K562 (cell line): ENCODE measurements around the gene MCM7. TPM values are rescaled to one million over a fixed set of nuclear protein-coding genes. Genes with fewer than 3 reads are reported as not detected.

Source experiments
- CTBP1 ChIP-seq: fragments of 450-650 bp; IDR thresholded peaks from 2 replicates; pipeline ENCODE4 v1.6.1; 2016; ENCODE audit warnings: borderline replicate concordance
- FOXK1 ChIP-seq: sonication (generic); formaldehyde crosslinking; IDR thresholded peaks from 2 replicates; pipeline ENCODE4 v1.8.0; 2022; ENCODE audit warnings: missing genetic modification reagents, mild to moderate bottlenecking, borderline replicate concordance
- FOXK2 ChIP-seq, 2 experiments: fragments of 450-650 bp; IDR thresholded peaks in 1 of 2; conservative IDR thresholded peaks in 1 of 2; 2 replicates each; pipeline ENCODE4 v1.6.1; 2016; ENCODE audit warnings: low read depth in 2 of 2, mild to moderate bottlenecking in 1 of 2
- FOXM1 ChIP-seq, 2 experiments: fragments of 450-650 bp in 1 of 2; sonication (generic) in 1 of 2; formaldehyde crosslinking in 1 of 2; IDR thresholded peaks; 2 replicates each; pipeline versions ENCODE4 v1.6.1 to v1.9.0; 2017 to 2022; ENCODE audit warnings: low read depth in 2 of 2, mild to moderate bottlenecking in 2 of 2, missing genetic modification reagents in 1 of 2, moderate library complexity in 1 of 2
- GTF2F1 ChIP-seq: IDR thresholded peaks from 2 replicates; pipeline ENCODE4 v1.6.1; 2011; ENCODE audit warnings: low read depth, low read length, improper control_type of control experiment
- KLF1 ChIP-seq: fragments of 450-650 bp; IDR thresholded peaks from 2 replicates; pipeline ENCODE4 v1.6.1; 2016; ENCODE audit warnings: missing genetic modification characterization, missing compliant biosample characterization
- NFRKB ChIP-seq: fragments of 450-650 bp; IDR thresholded peaks from 2 replicates; pipeline ENCODE4 v1.6.1; 2016; ENCODE audit warnings: low read depth
- RAD51 ChIP-seq: fragments of 450-650 bp; IDR thresholded peaks from 2 replicates; pipeline ENCODE4 v1.7.1; 2016; ENCODE audit warnings: low read depth, mild to moderate bottlenecking, borderline replicate concordance
- RBM17 ChIP-seq: fragments of 200-400 bp; formaldehyde crosslinking; IDR thresholded peaks from 2 replicates; pipeline ENCODE4 v1.6.1; 2017; ENCODE audit warnings: low read depth, mild to moderate bottlenecking, low read length, borderline replicate concordance
- SREBF2 ChIP-seq: sonication (generic); formaldehyde crosslinking; IDR thresholded peaks from 2 replicates; pipeline ENCODE4 v1.4.0; 2020; ENCODE audit warnings: mild to moderate bottlenecking, missing genetic modification reagents
- TARDBP ChIP-seq: fragments of 450-650 bp; IDR thresholded peaks from 2 replicates; pipeline ENCODE4 v1.6.1; 2016
- U2AF1 ChIP-seq: fragments of 200-400 bp; formaldehyde crosslinking; optimal IDR thresholded peaks from 2 replicates; pipeline ENCODE3; 2017; ENCODE audit warnings: mild to moderate bottlenecking, low read depth, low read length, moderate library complexity
- XRCC3 ChIP-seq: fragments of 450-650 bp; IDR thresholded peaks from 2 replicates; pipeline ENCODE4 v1.6.1; 2017; ENCODE audit warnings: mild to moderate bottlenecking, moderate library complexity
- ZFP30 ChIP-seq: fragments of 250-450 bp; sonication (Bioruptor Pico); IDR thresholded peaks from 2 replicates; pipeline ENCODE4 v1.8.0; 2022; ENCODE audit warnings: moderate library complexity, mild to moderate bottlenecking, inconsistent platforms, borderline replicate concordance
- ZKSCAN1 ChIP-seq: fragments of 150-350 bp; IDR thresholded peaks from 2 replicates; pipeline ENCODE4 v1.6.1; 2016; ENCODE audit warnings: low read depth, low read length
- ZNF121 ChIP-seq: sonication (generic); formaldehyde crosslinking; conservative IDR thresholded peaks from 2 replicates; pipeline ENCODE4 v1.8.0; 2022; ENCODE audit warnings: missing genetic modification reagents
- polyA plus RNA-seq, 8 experiments: library from polyadenylated mRNA; depleted of rRNA in 4 of 8; stranded (reverse) in 5 of 8; unstranded in 3 of 8; fragments of >200 nt; fragmentation: Nextera tagmentation in 2 of 8; fragmentation: Illumina TruSeq in 1 of 8; extraction: Ambion mirVana in 2 of 8; extraction: Trizol in 1 of 8; gene quantifications; 2 replicates each; pipeline versions ENCODE4 v1.2.1 to v1.2.3, GENCODE V29; 2011 to 2014; ENCODE audit warnings: inconsistent platforms in 1 of 8, missing spikeins in 1 of 8
- total RNA-seq, 7 experiments: library from RNA; depleted of rRNA in 6 of 7; stranded (reverse); fragments of >200 nt in 6 of 7; fragmentation: Illumina TruSeq in 2 of 7; extraction: Trizol in 2 of 7; gene quantifications; 2 replicates each; pipeline versions ENCODE4 v1.2.1 to v1.2.3, GENCODE V29; 2011 to 2021; ENCODE audit warnings: low replicate concordance in 1 of 7
- TF ChIP-seq, protein P1 (sequence below): fragments of 450-650 bp; IDR thresholded peaks from 2 replicates; pipeline ENCODE4 v1.6.1; 2016; ENCODE audit warnings: antibody characterized with exemption
- TF ChIP-seq, protein P2 (sequence below): sonication (generic); formaldehyde crosslinking; IDR thresholded peaks from 2 replicates; pipeline ENCODE4 v1.9.0; 2022; ENCODE audit warnings: mild to moderate bottlenecking, missing genetic modification reagents
- TF ChIP-seq, protein P3 (sequence below): fragments of 450-650 bp; formaldehyde crosslinking; IDR thresholded peaks from 2 replicates; pipeline ENCODE4 v1.4.0; 2022; ENCODE audit warnings: mild to moderate bottlenecking, moderate library complexity
- TF ChIP-seq, protein P4 (sequence below), 2 experiments: IDR thresholded peaks in 1 of 2; conservative IDR thresholded peaks in 1 of 2; 2 replicates each; pipeline ENCODE4 v1.6.1; 2016; ENCODE audit warnings: low read depth in 2 of 2, mild to moderate bottlenecking in 1 of 2, missing compliant biosample characterization in 1 of 2, missing genetic modification characterization in 1 of 2, moderate library complexity in 1 of 2
- TF ChIP-seq, protein P5 (sequence below): sonication (generic); formaldehyde crosslinking; IDR thresholded peaks from 2 replicates; pipeline ENCODE4 v1.5.0; 2020; ENCODE audit warnings: missing genetic modification reagents

Gene MCM7
- total and polyA plus RNA-seq, 9 of the 15 experiments (the other 6 are each of a cell fraction or from before 2014, with no cell fraction given) = 329 to 856 (median 437) TPM

DNA sequence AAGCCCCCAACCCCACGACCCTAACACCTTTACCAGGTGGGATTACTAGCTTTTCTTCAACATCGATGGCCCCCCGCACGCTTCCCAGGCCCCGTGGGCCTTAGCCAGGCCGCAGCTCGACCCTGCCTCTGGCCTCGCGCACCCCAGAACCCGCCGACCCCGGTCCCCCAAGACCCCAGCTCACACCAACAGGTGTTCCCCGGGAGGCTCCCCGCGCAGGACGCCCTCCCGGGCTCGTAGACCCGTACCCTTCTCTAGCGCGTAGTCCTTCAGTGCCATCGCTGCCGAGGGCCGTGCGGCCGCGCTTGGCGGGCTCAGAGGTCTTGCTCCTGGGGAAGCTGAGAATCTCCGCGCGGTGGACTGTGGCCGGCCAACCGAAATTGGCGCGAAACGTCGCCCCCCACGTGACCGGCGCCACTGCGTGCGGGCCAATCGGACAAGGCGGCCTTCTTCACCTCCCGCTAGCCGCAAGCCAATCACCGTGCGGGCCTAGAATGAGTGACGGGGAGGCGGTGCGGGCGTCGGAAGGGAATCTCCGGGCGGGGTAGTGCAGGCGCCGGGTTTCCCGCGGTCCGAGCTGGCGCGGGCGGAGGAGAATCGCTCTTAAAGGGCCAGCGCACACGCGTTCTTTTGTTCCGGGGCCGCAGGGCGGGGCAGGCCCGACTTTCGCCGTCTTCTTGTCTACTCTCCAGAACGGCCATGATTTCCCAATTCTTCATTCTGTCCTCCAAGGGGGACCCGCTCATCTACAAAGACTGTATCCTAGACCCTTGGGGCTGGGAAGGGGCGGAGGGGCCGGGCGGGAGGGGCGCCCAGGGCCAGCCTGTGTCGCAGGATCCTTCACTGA, at the start of gene MCM7, which contains the start of gene AP4M1 (continued):
- TF ChIP-seq RBM17 (no peak), FOXM1 (IDR thresholded peaks at IDR 0.05; ENCODE audit: low read depth) (peak; percentile 72; the same call in 1 of the 2 replicates), FOXM1 (CRISPR knock-in tag; IDR thresholded peaks at IDR 0.05; ENCODE audit: low read depth) (no peak; the same call in 1 of the 2 replicates), U2AF1 (peak; percentile 81), ZFP30 (CRISPR knock-in tag) (no peak), XRCC3 (no peak), NFRKB (peak; percentile 87), RAD51 (peak; percentile 98), ZKSCAN1 (peak; percentile 41; the same call in 1 of the 2 replicates), CTBP1 (peak; percentile 87), FOXK1 (CRISPR knock-in tag) (0 out of 2 replicates have a peak, but pooled peaks have one; percentile 63), KLF1 (tag) (no peak), ZNF121 (no peak), FOXK2 (conservative IDR thresholded peaks at IDR 0.05 in 1 of 2, IDR thresholded peaks at IDR 0.05 in 1 of 2; ENCODE audit: low read depth in 2 of 2) (peak; percentile 53 to 68; a peak in 2 of 4 replicates), GTF2F1 (peak; percentile 61; the same call in 1 of the 2 replicates), TARDBP (peak; percentile 66; the same call in 1 of the 2 replicates), SREBF2 (CRISPR knock-in tag) (peak; percentile 84; the same call in 1 of the 2 replicates)
- TF ChIP-seq, protein P1, sequence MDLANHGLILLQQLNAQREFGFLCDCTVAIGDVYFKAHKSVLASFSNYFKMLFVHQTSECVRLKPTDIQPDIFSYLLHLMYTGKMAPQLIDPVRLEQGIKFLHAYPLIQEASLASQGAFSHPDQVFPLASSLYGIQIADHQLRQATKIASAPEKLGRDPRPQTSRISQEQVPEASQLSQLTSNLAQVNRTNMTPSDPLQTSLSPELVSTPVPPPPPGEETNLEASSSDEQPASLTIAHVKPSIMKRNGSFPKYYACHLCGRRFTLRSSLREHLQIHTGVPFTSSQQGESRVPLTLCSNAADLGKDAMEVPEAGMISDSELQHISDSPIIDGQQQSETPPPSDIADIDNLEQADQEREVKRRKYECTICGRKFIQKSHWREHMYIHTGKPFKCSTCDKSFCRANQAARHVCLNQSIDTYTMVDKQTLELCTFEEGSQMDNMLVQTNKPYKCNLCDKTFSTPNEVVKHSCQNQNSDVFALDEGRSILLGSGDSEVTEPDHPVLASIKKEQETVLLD = 0 out of 2 replicates have a peak, but pooled peaks have one; percentile 22
- TF ChIP-seq, protein P2, sequence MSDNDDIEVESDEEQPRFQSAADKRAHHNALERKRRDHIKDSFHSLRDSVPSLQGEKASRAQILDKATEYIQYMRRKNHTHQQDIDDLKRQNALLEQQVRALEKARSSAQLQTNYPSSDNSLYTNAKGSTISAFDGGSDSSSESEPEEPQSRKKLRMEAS = peak; percentile 97
- TF ChIP-seq, protein P3, sequence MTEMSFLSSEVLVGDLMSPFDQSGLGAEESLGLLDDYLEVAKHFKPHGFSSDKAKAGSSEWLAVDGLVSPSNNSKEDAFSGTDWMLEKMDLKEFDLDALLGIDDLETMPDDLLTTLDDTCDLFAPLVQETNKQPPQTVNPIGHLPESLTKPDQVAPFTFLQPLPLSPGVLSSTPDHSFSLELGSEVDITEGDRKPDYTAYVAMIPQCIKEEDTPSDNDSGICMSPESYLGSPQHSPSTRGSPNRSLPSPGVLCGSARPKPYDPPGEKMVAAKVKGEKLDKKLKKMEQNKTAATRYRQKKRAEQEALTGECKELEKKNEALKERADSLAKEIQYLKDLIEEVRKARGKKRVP = no peak
- TF ChIP-seq, protein P4, sequence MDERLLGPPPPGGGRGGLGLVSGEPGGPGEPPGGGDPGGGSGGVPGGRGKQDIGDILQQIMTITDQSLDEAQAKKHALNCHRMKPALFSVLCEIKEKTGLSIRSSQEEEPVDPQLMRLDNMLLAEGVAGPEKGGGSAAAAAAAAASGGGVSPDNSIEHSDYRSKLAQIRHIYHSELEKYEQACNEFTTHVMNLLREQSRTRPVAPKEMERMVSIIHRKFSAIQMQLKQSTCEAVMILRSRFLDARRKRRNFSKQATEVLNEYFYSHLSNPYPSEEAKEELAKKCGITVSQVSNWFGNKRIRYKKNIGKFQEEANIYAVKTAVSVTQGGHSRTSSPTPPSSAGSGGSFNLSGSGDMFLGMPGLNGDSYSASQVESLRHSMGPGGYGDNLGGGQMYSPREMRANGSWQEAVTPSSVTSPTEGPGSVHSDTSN (CRISPR knock-in tag; IDR thresholded peaks at IDR 0.05; ENCODE audit: low read depth) = peak; percentile 98
- TF ChIP-seq, protein P4 (tag; conservative IDR thresholded peaks at IDR 0.05; ENCODE audit: low read depth) = peak; percentile 98
- TF ChIP-seq, protein P5, sequence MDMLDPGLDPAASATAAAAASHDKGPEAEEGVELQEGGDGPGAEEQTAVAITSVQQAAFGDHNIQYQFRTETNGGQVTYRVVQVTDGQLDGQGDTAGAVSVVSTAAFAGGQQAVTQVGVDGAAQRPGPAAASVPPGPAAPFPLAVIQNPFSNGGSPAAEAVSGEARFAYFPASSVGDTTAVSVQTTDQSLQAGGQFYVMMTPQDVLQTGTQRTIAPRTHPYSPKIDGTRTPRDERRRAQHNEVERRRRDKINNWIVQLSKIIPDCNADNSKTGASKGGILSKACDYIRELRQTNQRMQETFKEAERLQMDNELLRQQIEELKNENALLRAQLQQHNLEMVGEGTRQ (CRISPR knock-in tag) = peak; percentile 100
